Trophoblast cell (in vitro differentiated cells and primary cell): ENCODE data around the gene AADACL3.

Experiments
- DNase-seq, 2 donors: peaks; one replicate each; pipeline ENCODE4 v3.0.0-alpha.2; 2016
- H2AFZ ChIP-seq: 2 replicates; pipeline ENCODE4 v1.6.1; 2013; ENCODE audit warnings: low read length, moderate library complexity, mild to moderate bottlenecking; ENCODE audit not compliant: insufficient read depth, poor library complexity
- H2AK5ac ChIP-seq: 2 replicates; pipeline ENCODE4 v1.6.1; 2013; ENCODE audit warnings: mild to moderate bottlenecking, low read length
- H2BK120ac ChIP-seq: 2 replicates; pipeline ENCODE4 v1.6.1; 2013; ENCODE audit warnings: low read length, mild to moderate bottlenecking, moderate library complexity; ENCODE audit not compliant: insufficient read depth, poor library complexity
- H2BK12ac ChIP-seq: 2 replicates; pipeline ENCODE4 v1.6.1; 2013; ENCODE audit warnings: mild to moderate bottlenecking, low read length, moderate library complexity
- H2BK5ac ChIP-seq: 2 replicates; pipeline ENCODE4 v1.6.1; 2013; ENCODE audit warnings: low read length, low read depth, moderate library complexity, mild to moderate bottlenecking; ENCODE audit not compliant: poor library complexity
- H3K14ac ChIP-seq: 2 replicates; pipeline ENCODE4 v1.6.1; 2013; ENCODE audit warnings: mild to moderate bottlenecking, low read length
- H3K18ac ChIP-seq: 2 replicates; pipeline ENCODE4 v1.6.1; 2013; ENCODE audit warnings: mild to moderate bottlenecking, low read length
- H3K23ac ChIP-seq: 2 replicates; pipeline ENCODE4 v1.6.1; 2013; ENCODE audit warnings: low read length
- H3K27ac ChIP-seq: 2 replicates; pipeline ENCODE4 v1.5.1; 2013; ENCODE audit warnings: low read depth, mild to moderate bottlenecking, inconsistent platforms, low read length, moderate library complexity
- H3K27me3 ChIP-seq: 2 replicates; pipeline ENCODE4 v1.6.1; 2013; ENCODE audit warnings: inconsistent platforms, mild to moderate bottlenecking, low read length, moderate library complexity; ENCODE audit not compliant: insufficient read depth
- H3K36me3 ChIP-seq, 2 experiments: 1 replicate in 1 of 2; 2 replicates in 1 of 2; pipeline ENCODE4 v1.6.1; 2013; ENCODE audit warnings: low read length in 2 of 2, mild to moderate bottlenecking in 2 of 2, moderate library complexity in 1 of 2; ENCODE audit not compliant: insufficient read depth in 2 of 2, control insufficient read depth in 1 of 2
- H3K4ac ChIP-seq: 2 replicates; pipeline ENCODE4 v1.6.1; 2013; ENCODE audit warnings: low read depth, mild to moderate bottlenecking, low read length, moderate library complexity
- H3K4me1 ChIP-seq, 2 experiments: 1 replicate in 1 of 2; 2 replicates in 1 of 2; pipeline ENCODE4 v1.6.1; 2013; ENCODE audit warnings: low read length in 2 of 2, mild to moderate bottlenecking in 2 of 2, moderate library complexity in 1 of 2; ENCODE audit not compliant: insufficient read depth in 2 of 2, control insufficient read depth in 1 of 2
- H3K4me2 ChIP-seq: 2 replicates; pipeline ENCODE4 v1.6.1; 2013; ENCODE audit warnings: inconsistent platforms, mild to moderate bottlenecking, low read length, moderate library complexity
- H3K4me3 ChIP-seq: 2 replicates; pipeline ENCODE4 v1.5.1; 2013; ENCODE audit warnings: mild to moderate bottlenecking, low read depth, low read length, inconsistent platforms
- H3K79me1 ChIP-seq: one replicate; pipeline ENCODE4 v1.6.1; 2013; ENCODE audit warnings: low read length
- H3K79me2 ChIP-seq: 2 replicates; pipeline ENCODE4 v1.6.1; 2013; ENCODE audit warnings: low read length, mild to moderate bottlenecking; ENCODE audit not compliant: control insufficient read depth, insufficient read depth, poor library complexity
- H3K9ac ChIP-seq: 2 replicates; pipeline ENCODE4 v1.6.1; 2013; ENCODE audit warnings: mild to moderate bottlenecking, low read length
- H3K9me3 ChIP-seq: 2 replicates; pipeline ENCODE4 v1.6.1; 2013; ENCODE audit warnings: low read depth, mild to moderate bottlenecking, control low read depth, inconsistent platforms, low read length; ENCODE audit not compliant: insufficient read depth
- H4K12ac ChIP-seq: 2 replicates; pipeline ENCODE4 v1.6.1; 2013; ENCODE audit warnings: low read depth, mild to moderate bottlenecking, low read length, moderate library complexity
- H4K8ac ChIP-seq: 2 replicates; pipeline ENCODE4 v1.6.1; 2013; ENCODE audit warnings: low read depth, mild to moderate bottlenecking, low read length, moderate library complexity
- H4K91ac ChIP-seq: one replicate; pipeline ENCODE4 v1.6.1; 2013; ENCODE audit warnings: low read depth, mild to moderate bottlenecking, low read length, moderate library complexity
- WGBS: extraction: QIAGEN DNeasy Blood & Tissue Kit; methylation state at CpG from one replicate; pipeline ENCODE4 v1.1.7; 2013; ENCODE audit warnings: missing lambda C conversion rate; ENCODE audit not compliant: insufficient read length, insufficient coverage; ENCODE audit errors: extremely low coverage; 5-methylcytosine and 5-hydroxymethylcytosine counted together

Gene AADACL3

DNA sequence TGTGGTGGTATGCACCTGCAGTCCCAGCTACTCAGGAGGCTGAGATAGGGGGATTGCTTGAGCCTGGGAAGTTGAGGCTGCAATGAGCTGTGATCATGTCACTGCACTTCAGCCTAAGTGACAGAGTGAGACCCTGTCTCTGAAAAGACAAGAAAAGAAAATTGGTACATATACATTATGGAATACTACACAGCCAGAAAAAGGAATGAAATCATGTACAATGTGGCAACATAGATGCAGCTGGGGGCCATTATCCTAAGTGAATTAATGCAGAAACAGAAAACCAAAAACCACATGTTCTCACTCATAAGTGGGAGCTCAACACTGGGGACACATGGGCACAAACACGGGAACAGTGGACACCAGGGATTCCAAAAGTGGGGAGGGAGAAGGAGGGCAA lies 23.0 kb downstream of the AADACL3 start:
- H3K36me3 ChIP-seq = no peaks in the 10 kb centered on the region
- no peaks in the 10 kb centered on the region for H3K79me2 ChIP-seq
- H2AFZ ChIP-seq = no peak overlapping the region
- H3K27ac ChIP-seq = no peak overlapping the region
- no peaks in the 10 kb centered on the region for H3K27me3 ChIP-seq
- H3K9ac ChIP-seq = no peak overlapping the region
- no CpG with 5 or more reads among the region's 1 CpG for WGBS
- no peak overlapping the region for H2BK5ac ChIP-seq
- no peak overlapping the region for H2AK5ac ChIP-seq
- H3K23ac ChIP-seq = no peak overlapping the region
- no peak overlapping the region for H3K18ac ChIP-seq
- H4K91ac ChIP-seq = no peak overlapping the region
- H2BK120ac ChIP-seq = no peak overlapping the region
- H2BK12ac ChIP-seq = no peak overlapping the region
- peaks cover 0 to 2% of the 10 kb centered on the region in 2 experiments for H3K4me1 ChIP-seq
- H3K4ac ChIP-seq = no peak overlapping the region
- H3K79me1 ChIP-seq = no peaks in the 10 kb centered on the region
- no peak overlapping the region for H3K4me3 ChIP-seq
- DNase-seq = no peak
- no peak overlapping the region for H4K12ac ChIP-seq
- H3K14ac ChIP-seq = no peak overlapping the region
- no peak overlapping the region for H3K4me2 ChIP-seq
- H3K9me3 ChIP-seq = peaks cover 1% of the 10 kb centered on the region
- H4K8ac ChIP-seq = no peak overlapping the region

DNA sequence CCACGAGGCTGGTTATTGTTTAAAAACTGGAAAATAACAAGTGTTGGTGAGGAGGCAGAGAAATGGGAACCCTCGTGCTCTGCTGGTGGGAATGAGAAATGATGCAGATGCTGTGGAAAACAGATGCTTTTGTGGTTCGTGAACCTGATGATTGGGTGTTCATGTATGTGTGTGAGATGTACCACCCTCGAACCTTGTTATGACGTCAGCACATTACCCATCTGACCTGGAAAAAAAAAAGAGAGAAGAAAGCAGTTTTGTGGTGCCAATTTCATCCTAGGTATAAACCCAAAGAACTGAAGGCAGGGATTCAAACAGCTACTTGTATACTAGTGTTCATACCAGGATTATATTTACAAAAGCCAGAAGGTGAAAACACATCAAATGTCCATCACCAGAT lies 23.7 kb downstream of the AADACL3 start:
- H2BK120ac ChIP-seq = no peak overlapping the region
- no peak overlapping the region for H3K4me3 ChIP-seq
- peaks cover 1% of the 10 kb centered on the region for H3K9me3 ChIP-seq
- H2BK12ac ChIP-seq = no peak overlapping the region
- H3K36me3 ChIP-seq = no peaks in the 10 kb centered on the region
- no peak overlapping the region for H4K8ac ChIP-seq
- no peaks in the 10 kb centered on the region for H3K27me3 ChIP-seq
- no peak overlapping the region for H3K4me2 ChIP-seq
- H3K14ac ChIP-seq = no peak overlapping the region
- H2AFZ ChIP-seq = no peak overlapping the region
- H2BK5ac ChIP-seq = no peak overlapping the region
- no peak overlapping the region for H2AK5ac ChIP-seq
- no peak for DNase-seq
- no peak overlapping the region for H3K9ac ChIP-seq
- no peak overlapping the region for H4K12ac ChIP-seq
- H3K4ac ChIP-seq = no peak overlapping the region
- H3K79me2 ChIP-seq = no peaks in the 10 kb centered on the region
- H3K79me1 ChIP-seq = no peaks in the 10 kb centered on the region
- H3K18ac ChIP-seq = no peak overlapping the region
- no peak overlapping the region for H4K91ac ChIP-seq
- H3K27ac ChIP-seq = no peak overlapping the region
- H3K4me1 ChIP-seq = peaks cover 0 to 2% of the 10 kb centered on the region in 2 experiments
- no CpG with 5 or more reads among the region's 5 CpGs for WGBS
- H3K23ac ChIP-seq = no peak overlapping the region

DNA sequence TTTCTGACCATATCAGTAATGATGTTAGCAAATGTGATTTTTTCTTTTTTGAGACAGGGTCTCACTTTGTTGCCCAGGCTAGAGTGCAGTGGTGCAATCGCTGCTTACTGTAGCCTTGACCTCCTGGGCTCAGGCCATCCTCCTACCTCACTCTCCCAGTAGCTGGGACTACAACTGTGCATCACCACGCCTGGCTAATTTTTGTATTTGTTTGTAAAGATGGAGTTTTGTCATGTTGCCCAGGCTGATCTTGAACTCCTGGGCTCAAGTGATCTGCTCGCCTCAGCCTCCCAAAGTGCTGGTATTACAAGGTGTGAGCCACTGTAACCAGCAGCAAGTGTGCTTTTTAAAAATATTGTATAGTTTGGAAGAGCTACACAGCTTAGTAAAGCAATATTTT lies 26.0 kb downstream of the AADACL3 start:
- Histone ChIP-seq H3K27me3 (no peaks in the 10 kb centered on the region), H2BK5ac (no peak overlapping the region), H3K4me1 (no peaks in the 10 kb centered on the region), H2AFZ (no peak overlapping the region), H3K27ac (no peak overlapping the region), H4K91ac (no peak overlapping the region), H3K9ac (no peak overlapping the region), H3K79me2 (no peaks in the 10 kb centered on the region), H3K4ac (no peak overlapping the region), H3K23ac (no peak overlapping the region), H2BK120ac (no peak overlapping the region), H2AK5ac (no peak overlapping the region), H2BK12ac (no peak overlapping the region), H3K79me1 (no peaks in the 10 kb centered on the region), H3K9me3 (peaks cover 1% of the 10 kb centered on the region), H3K14ac (no peak overlapping the region), H3K4me3 (no peak overlapping the region), H3K18ac (no peak overlapping the region), H4K8ac (no peak overlapping the region), H3K36me3 (no peaks in the 10 kb centered on the region), H3K4me2 (no peak overlapping the region), H4K12ac (no peak overlapping the region)
- no CpG with 5 or more reads among the region's 3 CpGs for WGBS
- no peak for DNase-seq

DNA sequence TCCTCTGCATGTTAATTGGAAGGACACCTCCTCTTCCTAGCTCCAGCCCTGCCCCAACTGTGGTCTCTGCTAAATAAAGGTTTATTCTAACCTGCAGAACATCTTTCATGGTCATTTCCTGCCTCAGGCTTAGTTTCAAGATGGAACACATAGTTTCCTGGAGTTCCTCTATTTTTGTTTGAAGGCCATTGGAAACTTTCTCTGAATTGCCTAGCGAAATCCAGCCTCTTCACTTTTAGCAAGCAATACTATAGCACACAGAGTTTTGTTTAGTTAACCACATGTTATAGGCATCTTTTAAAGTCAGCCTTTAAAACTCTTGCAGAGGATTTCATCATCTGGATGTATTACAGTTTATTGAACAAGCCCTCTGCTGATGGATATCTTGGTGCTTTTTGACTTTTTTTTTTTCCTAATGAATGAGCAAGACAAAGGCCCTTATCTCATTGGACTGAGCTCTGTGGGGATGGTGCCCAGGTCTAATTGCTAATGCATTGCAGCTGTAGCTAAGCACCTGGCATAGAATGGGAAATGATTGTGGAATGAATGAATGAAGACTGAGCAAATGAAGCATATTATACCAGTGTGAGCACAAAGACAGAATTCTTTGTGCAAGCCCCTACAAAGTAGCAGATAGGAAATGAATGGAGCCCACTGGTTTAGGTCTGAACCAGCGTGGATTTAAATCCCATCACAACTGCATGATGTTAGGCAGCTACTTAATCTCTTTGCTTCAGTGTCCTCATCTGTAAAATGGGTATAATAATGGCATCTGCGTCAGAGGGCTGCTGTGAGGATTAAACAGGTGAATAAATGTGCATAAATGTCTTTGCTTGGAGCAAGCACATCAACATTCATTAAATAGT lies 29.4 kb downstream of the AADACL3 start:
- H3K9ac ChIP-seq = no peak overlapping the region
- H2BK12ac ChIP-seq = no peak overlapping the region
- H3K79me2 ChIP-seq = no peaks in the 10 kb centered on the region
- no CpG with 5 or more reads among the region's 3 CpGs for WGBS
- peaks cover 3% of the 10 kb centered on the region for H3K9me3 ChIP-seq
- no peak for DNase-seq
- H2AK5ac ChIP-seq = no peak overlapping the region
- H3K4ac ChIP-seq = no peak overlapping the region
- H3K23ac ChIP-seq = no peak overlapping the region
- no peaks in the 10 kb centered on the region for H3K27me3 ChIP-seq
- H3K79me1 ChIP-seq = no peaks in the 10 kb centered on the region
- no peaks in the 10 kb centered on the region for H3K4me1 ChIP-seq
- no peak overlapping the region for H3K4me2 ChIP-seq
- no peak overlapping the region for H3K14ac ChIP-seq
- no peak overlapping the region for H3K27ac ChIP-seq
- no peak overlapping the region for H2AFZ ChIP-seq
- H3K36me3 ChIP-seq = no peaks in the 10 kb centered on the region
- no peak overlapping the region for H4K8ac ChIP-seq
- H4K12ac ChIP-seq = no peak overlapping the region
- no peak overlapping the region for H4K91ac ChIP-seq
- H2BK120ac ChIP-seq = no peak overlapping the region
- no peak overlapping the region for H3K18ac ChIP-seq
- no peak overlapping the region for H3K4me3 ChIP-seq
- H2BK5ac ChIP-seq = no peak overlapping the region
